ENCODE measurements around the gene CCNQ. TPM values are rescaled to one million over a fixed set of nuclear protein-coding genes. Genes with fewer than 3 reads are reported as not detected.

The CCNQ gene
- total RNA-seq, 1 donor from 2014 or later, result 21.7 TPM

GRCh38 chrX:153639177-153640044 lies 40.5 kb upstream of the CCNQ start:
- Histone ChIP-seq H3K79me2 (ENCODE audit: insufficient read depth, low read length) (no peaks in the 10 kb centered on the region), H3K9me3 (ENCODE audit: insufficient read depth, low read depth, low read length) (no peaks in the 10 kb centered on the region), H3K27me3 (ENCODE audit: insufficient read depth, low read length) (peaks cover 11% of the 10 kb centered on the region), H4K20me1 (ENCODE audit: insufficient read depth, low read length) (no peaks in the 10 kb centered on the region), H3K27ac (ENCODE audit: low read depth, low read length) (no peak overlapping the region), H3K36me3 (ENCODE audit: insufficient read depth, low read length) (no peaks in the 10 kb centered on the region), H3K9ac (ENCODE audit: low read length) (no peak overlapping the region), H3K4me3 (ENCODE audit: insufficient read depth, low read depth, low read length) (no peak overlapping the region), H3K4me2 (ENCODE audit: low read length) (no peak overlapping the region), H2AFZ (ENCODE audit: low read depth, low read length) (no peak overlapping the region), H3K4me1 (ENCODE audit: insufficient read depth, low read length) (peaks cover 3% of the 10 kb centered on the region)
- no peaks in the 10 kb centered on the region for H3K4me1 Mint-ChIP-seq (ENCODE audit: low read depth, unreplicated experiment)
- H3K27ac Mint-ChIP-seq (ENCODE audit: unreplicated experiment), result no peak overlapping the region
- no peak overlapping the region for H3K4me3 Mint-ChIP-seq (ENCODE audit: unreplicated experiment)
- DNase-seq (ENCODE audit: low read depth) (no peak), FAIRE-seq (no peak)
- H3K9me3 Mint-ChIP-seq (ENCODE audit: unreplicated experiment), result no peaks in the 10 kb centered on the region
- no peaks in the 10 kb centered on the region for H3K36me3 Mint-ChIP-seq (ENCODE audit: low read depth, unreplicated experiment)
- peaks cover 31% of the 10 kb centered on the region for H3K27me3 Mint-ChIP-seq (ENCODE audit: low read depth, unreplicated experiment)
- TF ChIP-seq CTCF (IDR thresholded peaks at IDR 0.05; ENCODE audit: insufficient read depth, low read depth, low read length) (no peak), EZH2 (IDR thresholded peaks at IDR 0.05; ENCODE audit: insufficient read depth, low read length) (no peak)

GRCh38 chrX:153638436-153639176 lies 39.7 kb upstream of the CCNQ start:
- FAIRE-seq, result no peak
- Mint-ChIP-seq H3K36me3 (ENCODE audit: low read depth, unreplicated experiment) (no peaks in the 10 kb centered on the region), H3K4me1 (ENCODE audit: low read depth, unreplicated experiment) (no peaks in the 10 kb centered on the region), H3K27me3 (ENCODE audit: low read depth, unreplicated experiment) (peaks cover 32% of the 10 kb centered on the region), H3K27ac (ENCODE audit: unreplicated experiment) (no peak overlapping the region), H3K9me3 (ENCODE audit: unreplicated experiment) (no peaks in the 10 kb centered on the region), H3K4me3 (ENCODE audit: unreplicated experiment) (no peak overlapping the region)
- H3K9ac ChIP-seq (ENCODE audit: low read length), result no peak overlapping the region
- H3K4me1 ChIP-seq (ENCODE audit: insufficient read depth, low read length), result peaks cover 3% of the 10 kb centered on the region
- no peak overlapping the region for H2AFZ ChIP-seq (ENCODE audit: low read depth, low read length)
- H3K9me3 ChIP-seq (ENCODE audit: insufficient read depth, low read depth, low read length), result no peaks in the 10 kb centered on the region
- peaks cover 11% of the 10 kb centered on the region for H3K27me3 ChIP-seq (ENCODE audit: insufficient read depth, low read length)
- DNase-seq (ENCODE audit: low read depth), result no peak
- H3K4me2 ChIP-seq (ENCODE audit: low read length), result no peak overlapping the region
- TF ChIP-seq EZH2 (IDR thresholded peaks at IDR 0.05; ENCODE audit: insufficient read depth, low read length), result no peak
- TF ChIP-seq CTCF (IDR thresholded peaks at IDR 0.05; ENCODE audit: insufficient read depth, low read depth, low read length), result no peak
- H4K20me1 ChIP-seq (ENCODE audit: insufficient read depth, low read length), result no peaks in the 10 kb centered on the region
- no peaks in the 10 kb centered on the region for H3K36me3 ChIP-seq (ENCODE audit: insufficient read depth, low read length)
- no peak overlapping the region for H3K4me3 ChIP-seq (ENCODE audit: insufficient read depth, low read depth, low read length)
- no peak overlapping the region for H3K27ac ChIP-seq (ENCODE audit: low read depth, low read length)
- H3K79me2 ChIP-seq (ENCODE audit: insufficient read depth, low read length), result no peaks in the 10 kb centered on the region
